Loucy (cell line): ENCODE measurements around the gene KCNK3.

Experiments
- H2AFZ ChIP-seq: fragments of 200-600 bp; sonication (generic); 2 replicates; pipeline ENCODE4 v1.6.0; 2016; ENCODE audit warnings: antibody characterized with exemption, mild to moderate bottlenecking, low read length, moderate library complexity
- H3F3A ChIP-seq: fragments of 200-600 bp; 2 replicates; pipeline ENCODE4 v1.6.0; 2016; ENCODE audit warnings: antibody characterized with exemption, low read depth, mild to moderate bottlenecking
- H3K27me3 ChIP-seq: fragments of 200-600 bp; sonication (generic); 2 replicates; pipeline ENCODE4 v1.6.1; 2014; ENCODE audit warnings: low read length, mild to moderate bottlenecking; ENCODE audit not compliant: insufficient read depth, poor library complexity, severe bottlenecking
- H3K36me3 ChIP-seq: fragments of 200-600 bp; sonication (generic); 2 replicates; pipeline ENCODE4 v1.6.1; 2016; ENCODE audit warnings: low read length; ENCODE audit not compliant: insufficient read depth
- H3K4me1 ChIP-seq: fragments of 200-600 bp; sonication (generic); 2 replicates; pipeline ENCODE4 v1.5.1; 2014; ENCODE audit warnings: low read length, mild to moderate bottlenecking; ENCODE audit not compliant: insufficient read depth, poor library complexity, severe bottlenecking
- H3K4me2 ChIP-seq: fragments of 200-600 bp; sonication (generic); 2 replicates; pipeline ENCODE4 v1.6.0; 2014; ENCODE audit warnings: antibody characterized with exemption, low read length, low read depth, mild to moderate bottlenecking; ENCODE audit not compliant: poor library complexity, severe bottlenecking
- H3K4me3 ChIP-seq: fragments of 200-600 bp; sonication (generic); 2 replicates; pipeline ENCODE4 v1.5.1; 2014; ENCODE audit warnings: low read length, mild to moderate bottlenecking, mixed read lengths; ENCODE audit not compliant: poor library complexity, severe bottlenecking
- H3K79me2 ChIP-seq: fragments of 200-600 bp; sonication (generic); 2 replicates; pipeline ENCODE4 v1.6.1; 2014; ENCODE audit warnings: low read length; ENCODE audit not compliant: insufficient read depth
- H3K9ac ChIP-seq: fragments of 200-600 bp; sonication (generic); 2 replicates; pipeline ENCODE4 v1.6.0; 2014; ENCODE audit warnings: mild to moderate bottlenecking, low read depth, low read length, moderate library complexity; ENCODE audit not compliant: poor library complexity, severe bottlenecking
- H3K9me2 ChIP-seq: fragments of 200-600 bp; sonication (generic); replicated peaks from 2 replicates; pipeline ENCODE4 v1.6.1; 2016; ENCODE audit warnings: low read depth, low read length, mixed read lengths
- H3K9me3 ChIP-seq: fragments of 200-600 bp; sonication (generic); 2 replicates; pipeline ENCODE4 v1.6.1; 2014; ENCODE audit warnings: mild to moderate bottlenecking, antibody characterized with exemption, low read length, low read depth; ENCODE audit not compliant: insufficient read depth
- H4K20me1 ChIP-seq: fragments of 200-600 bp; sonication (generic); 2 replicates; pipeline ENCODE4 v1.6.0; 2014; ENCODE audit warnings: antibody characterized with exemption, low read length, mild to moderate bottlenecking; ENCODE audit not compliant: insufficient read depth, poor library complexity, severe bottlenecking
- CTCF ChIP-seq: fragments of 200-600 bp; sonication (generic); conservative IDR thresholded peaks from 2 replicates; pipeline ENCODE4 v1.5.1; 2014; ENCODE audit warnings: mild to moderate bottlenecking, antibody characterized with exemption, low read length
- EZH2phosphoT487 ChIP-seq: fragments of 200-600 bp; IDR thresholded peaks from 2 replicates; pipeline ENCODE4 v1.6.1; 2018; ENCODE audit warnings: antibody characterized with exemption, mild to moderate bottlenecking, moderate library complexity, borderline replicate concordance

Gene KCNK3

GRCh38 chr2:26706616-26707473 lies 14.3 kb downstream of the KCNK3 start:
- H3K9me2 ChIP-seq = no peaks in the 10 kb centered on the region
- no peak overlapping the region for H2AFZ ChIP-seq
- no peak for TF ChIP-seq EZH2phosphoT487
- TF ChIP-seq CTCF = no peak
- no peaks in the 10 kb centered on the region for H3F3A ChIP-seq
- peaks cover 5% of the 10 kb centered on the region for H3K4me1 ChIP-seq
- H3K4me2 ChIP-seq = no peak overlapping the region
- H3K9me3 ChIP-seq = no peaks in the 10 kb centered on the region
- no peaks in the 10 kb centered on the region for H3K79me2 ChIP-seq
- no peaks in the 10 kb centered on the region for H3K36me3 ChIP-seq
- H3K4me3 ChIP-seq = no peak overlapping the region
- no peaks in the 10 kb centered on the region for H3K27me3 ChIP-seq
- H4K20me1 ChIP-seq = no peaks in the 10 kb centered on the region
- no peak overlapping the region for H3K9ac ChIP-seq

- H4K20me1 ChIP-seq = no peaks in the 10 kb centered on the region
- H3F3A ChIP-seq = no peaks in the 10 kb centered on the region
- H2AFZ ChIP-seq = no peak overlapping the region
- no peak for TF ChIP-seq CTCF
- H3K4me1 ChIP-seq = no peaks in the 10 kb centered on the region
- no peaks in the 10 kb centered on the region for H3K9me2 ChIP-seq
- H3K9ac ChIP-seq = no peak overlapping the region
- H3K4me3 ChIP-seq = no peak overlapping the region
- no peaks in the 10 kb centered on the region for H3K9me3 ChIP-seq
- H3K79me2 ChIP-seq = no peaks in the 10 kb centered on the region
- H3K4me2 ChIP-seq = no peak overlapping the region
- no peaks in the 10 kb centered on the region for H3K36me3 ChIP-seq
- H3K27me3 ChIP-seq = no peaks in the 10 kb centered on the region
These were observed 15.2 kb downstream of the KCNK3 start for GRCh38 chr2:26707747-26708146.

GRCh38 chr2:26708457-26708856 lies 15.9 kb downstream of the KCNK3 start:
- H3K27me3 ChIP-seq = no peaks in the 10 kb centered on the region
- H3K36me3 ChIP-seq = no peaks in the 10 kb centered on the region
- H3K4me2 ChIP-seq = no peak overlapping the region

More at GRCh38 chr2:26708457-26708856, 15.9 kb downstream of the KCNK3 start:
- H3K4me1 ChIP-seq = no peaks in the 10 kb centered on the region
- H3K9me2 ChIP-seq = no peaks in the 10 kb centered on the region
- H3K4me3 ChIP-seq = no peak overlapping the region
- H4K20me1 ChIP-seq = no peaks in the 10 kb centered on the region
- no peak overlapping the region for H3K9ac ChIP-seq
- TF ChIP-seq EZH2phosphoT487 (no peak), CTCF (no peak)
- H3K9me3 ChIP-seq = no peaks in the 10 kb centered on the region
- no peaks in the 10 kb centered on the region for H3F3A ChIP-seq
- H2AFZ ChIP-seq = no peak overlapping the region
- no peaks in the 10 kb centered on the region for H3K79me2 ChIP-seq
